IMR-90 (cell line): ENCODE data around the gene NAPSA.

ENCODE experiments used
- BHLHE40 ChIP-seq: fragments of 150-350 bp; IDR thresholded peaks from 2 replicates; pipeline ENCODE4 v1.6.1; 2016; ENCODE audit warnings: mild to moderate bottlenecking, low read depth, low read length
- CHD1 ChIP-seq: IDR thresholded peaks from 2 replicates; pipeline ENCODE4 v1.6.1; 2012; ENCODE audit warnings: low read depth, low read length, improper control_type of control experiment
- CTCF ChIP-seq: conservative IDR thresholded peaks from 2 replicates; pipeline ENCODE4 v1.5.1; 2012; ENCODE audit warnings: mild to moderate bottlenecking, low read depth, low read length, improper control_type of control experiment
- ELK1 ChIP-seq: fragments of 150-350 bp; IDR thresholded peaks from 2 replicates; pipeline ENCODE4 v1.6.1; 2016; ENCODE audit warnings: low read depth, mild to moderate bottlenecking, low read length, moderate library complexity, borderline replicate concordance
- FOS ChIP-seq: fragments of 150-350 bp; IDR thresholded peaks from 2 replicates; pipeline ENCODE4 v1.6.1; 2016; ENCODE audit warnings: low read depth, low read length
- MAZ ChIP-seq: IDR thresholded peaks from 2 replicates; pipeline ENCODE4 v1.6.1; 2012; ENCODE audit warnings: low read depth, mild to moderate bottlenecking, low read length, improper control_type of control experiment, moderate library complexity, borderline replicate concordance
- POLR2A ChIP-seq: IDR thresholded peaks from 2 replicates; pipeline ENCODE4 v1.6.1; 2012; ENCODE audit warnings: mild to moderate bottlenecking, low read depth, low read length
- RAD21 ChIP-seq: IDR thresholded peaks from 2 replicates; pipeline ENCODE4 v1.6.1; 2012; ENCODE audit warnings: low read length, improper control_type of control experiment
- RCOR1 ChIP-seq: IDR thresholded peaks from 2 replicates; pipeline ENCODE4 v1.6.1; 2012; ENCODE audit warnings: mild to moderate bottlenecking, low read length, improper control_type of control experiment; ENCODE audit not compliant: insufficient replicate concordance
- RFX5 ChIP-seq: IDR thresholded peaks from 2 replicates; pipeline ENCODE4 v1.8.0; 2012; ENCODE audit warnings: low read depth, mild to moderate bottlenecking, low read length, moderate library complexity
- SMC3 ChIP-seq: fragments of 150-350 bp; IDR thresholded peaks from 2 replicates; pipeline ENCODE4 v1.6.1; 2016; ENCODE audit warnings: low read depth, mild to moderate bottlenecking, antibody characterized with exemption, low read length, moderate library complexity
- USF2 ChIP-seq: fragments of 150-350 bp; IDR thresholded peaks from 2 replicates; pipeline ENCODE4 v1.6.1; 2017; ENCODE audit warnings: mild to moderate bottlenecking, antibody characterized with exemption, low read length, low read depth

- TF ChIP-seq CTCF, result no peak
- TF ChIP-seq RCOR1, result no peak
- TF ChIP-seq RAD21, result no peak
- TF ChIP-seq RFX5, result no peak
- TF ChIP-seq USF2, result no peak
- no peak for TF ChIP-seq POLR2A
- no peak for TF ChIP-seq CHD1
- no peak for TF ChIP-seq MAZ
- TF ChIP-seq BHLHE40, result no peak
- no peak for TF ChIP-seq ELK1
- no peak for TF ChIP-seq SMC3
- TF ChIP-seq FOS, result no peak
These were observed 47.0 kb downstream of the NAPSA start for GRCh38 chr19:50318438-50318837.
